DOHH2 (cell line): Measurements from ENCODE around the gene CNTN1.

Source experiments
- H3F3A ChIP-seq: fragments of 200-600 bp; sonication (generic), shearing (Covaris generic); 2 replicates; pipeline ENCODE4 v1.6.0; 2016; ENCODE audit warnings: antibody characterized with exemption, mild to moderate bottlenecking; ENCODE audit not compliant: control insufficient read depth, insufficient read depth
- H3K27ac ChIP-seq: fragments of 200-600 bp; sonication (generic); 2 replicates; pipeline ENCODE4 v1.5.1; 2014; ENCODE audit warnings: low read depth, mild to moderate bottlenecking, low read length, moderate library complexity
- H3K27me3 ChIP-seq: fragments of 200-600 bp; sonication (generic); 2 replicates; pipeline ENCODE4 v1.6.1; 2014; ENCODE audit warnings: mild to moderate bottlenecking, low read length, mixed read lengths; ENCODE audit not compliant: control insufficient read depth
- H3K36me3 ChIP-seq: fragments of 200-600 bp; sonication (generic); 2 replicates; pipeline ENCODE4 v1.6.1; 2014; ENCODE audit warnings: mild to moderate bottlenecking, low read length, moderate library complexity, mixed read lengths; ENCODE audit not compliant: control insufficient read depth
- H3K4me1 ChIP-seq: fragments of 200-600 bp; sonication (generic); 2 replicates; pipeline ENCODE4 v1.6.1; 2014; ENCODE audit warnings: mild to moderate bottlenecking, low read length, mixed read lengths; ENCODE audit not compliant: control insufficient read depth
- H3K4me2 ChIP-seq: fragments of 200-600 bp; sonication (generic); 2 replicates; pipeline ENCODE4 v1.6.0; 2014; ENCODE audit warnings: mild to moderate bottlenecking, low read length, moderate library complexity
- H3K4me3 ChIP-seq: fragments of 200-600 bp; sonication (generic); 2 replicates; pipeline ENCODE4 v1.5.1; 2014; ENCODE audit warnings: mild to moderate bottlenecking, low read length, mixed read lengths
- H3K79me2 ChIP-seq: fragments of 200-600 bp; sonication (generic); 2 replicates; pipeline ENCODE4 v1.6.1; 2014; ENCODE audit warnings: mild to moderate bottlenecking, low read length, mixed read lengths; ENCODE audit not compliant: control insufficient read depth
- H3K9me2 ChIP-seq: fragments of 200-600 bp; sonication (generic); replicated peaks from 2 replicates; pipeline ENCODE4 v1.6.1; 2014; ENCODE audit warnings: mild to moderate bottlenecking, low read length, mixed read lengths; ENCODE audit not compliant: control insufficient read depth
- H3K9me3 ChIP-seq: fragments of 200-600 bp; sonication (generic); 2 replicates; pipeline ENCODE4 v1.6.1; 2014; ENCODE audit warnings: antibody characterized with exemption, low read length, mixed read lengths; ENCODE audit not compliant: control insufficient read depth, insufficient read depth
- H4K20me1 ChIP-seq: fragments of 200-600 bp; sonication (generic); 2 replicates; pipeline ENCODE4 v1.6.0; 2014; ENCODE audit warnings: low read depth, mild to moderate bottlenecking, antibody characterized with exemption, low read length, moderate library complexity; ENCODE audit not compliant: control insufficient read depth, insufficient read depth
- EZH2phosphoT487 ChIP-seq: fragments of 200-600 bp; sonication (generic); IDR thresholded peaks from 2 replicates; pipeline ENCODE4 v1.6.1; 2017; ENCODE audit warnings: borderline replicate concordance, mild to moderate bottlenecking, antibody characterized with exemption, low read length, moderate library complexity, mixed read lengths
- TF ChIP-seq, protein P1 (sequence below): fragments of 200-600 bp; sonication (generic); IDR thresholded peaks from one replicate; pipeline ENCODE4 v1.5.1; 2014; ENCODE audit warnings: antibody characterized with exemption, mild to moderate bottlenecking, low read depth, low read length; ENCODE audit not compliant: poor library complexity, severe bottlenecking

CNTN1 gene

DNA sequence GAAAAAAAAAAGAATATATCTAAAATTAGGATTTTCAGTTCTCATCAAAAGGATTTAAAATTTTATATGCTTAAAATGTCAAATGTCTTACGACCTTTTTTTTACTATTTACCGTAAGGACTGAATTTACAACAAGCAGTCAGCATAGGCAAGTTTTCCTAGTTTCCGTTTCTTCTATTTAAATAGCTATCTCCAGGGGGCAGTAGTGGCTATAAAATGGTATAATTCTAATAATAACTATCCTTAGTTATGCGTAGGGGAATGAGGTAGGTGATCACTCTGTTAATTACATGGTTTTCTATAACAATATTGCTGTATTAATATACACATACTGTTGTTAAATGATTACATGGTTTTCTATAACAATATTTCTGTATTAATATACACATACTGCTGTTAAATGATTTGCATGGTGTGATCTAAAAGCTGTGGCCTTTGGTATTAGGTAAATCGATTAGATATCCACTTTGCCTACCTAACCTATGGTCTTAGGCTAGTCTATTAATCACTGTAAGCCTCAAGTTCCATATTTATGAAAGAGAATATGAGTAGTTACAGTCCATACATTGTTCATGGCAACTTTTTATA lies 278.2 kb downstream of the CNTN1 start:
- TF ChIP-seq, protein P1, sequence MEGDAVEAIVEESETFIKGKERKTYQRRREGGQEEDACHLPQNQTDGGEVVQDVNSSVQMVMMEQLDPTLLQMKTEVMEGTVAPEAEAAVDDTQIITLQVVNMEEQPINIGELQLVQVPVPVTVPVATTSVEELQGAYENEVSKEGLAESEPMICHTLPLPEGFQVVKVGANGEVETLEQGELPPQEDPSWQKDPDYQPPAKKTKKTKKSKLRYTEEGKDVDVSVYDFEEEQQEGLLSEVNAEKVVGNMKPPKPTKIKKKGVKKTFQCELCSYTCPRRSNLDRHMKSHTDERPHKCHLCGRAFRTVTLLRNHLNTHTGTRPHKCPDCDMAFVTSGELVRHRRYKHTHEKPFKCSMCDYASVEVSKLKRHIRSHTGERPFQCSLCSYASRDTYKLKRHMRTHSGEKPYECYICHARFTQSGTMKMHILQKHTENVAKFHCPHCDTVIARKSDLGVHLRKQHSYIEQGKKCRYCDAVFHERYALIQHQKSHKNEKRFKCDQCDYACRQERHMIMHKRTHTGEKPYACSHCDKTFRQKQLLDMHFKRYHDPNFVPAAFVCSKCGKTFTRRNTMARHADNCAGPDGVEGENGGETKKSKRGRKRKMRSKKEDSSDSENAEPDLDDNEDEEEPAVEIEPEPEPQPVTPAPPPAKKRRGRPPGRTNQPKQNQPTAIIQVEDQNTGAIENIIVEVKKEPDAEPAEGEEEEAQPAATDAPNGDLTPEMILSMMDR = peak; percentile 8
- no peak for TF ChIP-seq EZH2phosphoT487
- Histone ChIP-seq H3K9me2 (no peaks in the 10 kb centered on the region), H3K4me3 (no peak overlapping the region), H3K27me3 (no peaks in the 10 kb centered on the region), H4K20me1 (no peaks in the 10 kb centered on the region), H3K27ac (no peak overlapping the region), H3K4me2 (no peak overlapping the region), H3K9me3 (no peaks in the 10 kb centered on the region), H3K4me1 (no peaks in the 10 kb centered on the region), H3K36me3 (no peaks in the 10 kb centered on the region), H3K79me2 (no peaks in the 10 kb centered on the region), H3F3A (no peaks in the 10 kb centered on the region)

DNA sequence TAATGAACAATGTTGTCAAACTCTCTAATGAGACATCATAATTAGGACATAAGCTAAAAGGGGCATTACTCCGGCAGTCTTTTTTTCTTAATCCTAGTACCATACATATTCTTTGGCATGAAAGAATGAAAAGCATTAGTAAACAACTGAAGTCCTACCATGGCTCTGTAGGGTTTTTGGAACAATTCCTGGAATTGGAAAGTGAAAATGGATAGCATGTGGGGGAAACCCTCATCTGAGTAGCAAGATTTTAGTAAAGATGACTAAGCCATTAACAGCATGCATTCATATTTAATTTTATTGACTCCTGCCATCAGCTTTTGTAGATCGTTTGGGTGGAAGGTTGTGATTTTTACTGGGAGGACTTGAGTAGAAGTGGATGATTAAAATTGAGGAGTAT lies 279.7 kb downstream of the CNTN1 start:
- TF ChIP-seq, protein P1 = no peak
- TF ChIP-seq EZH2phosphoT487 = no peak
- H3K4me2 ChIP-seq = no peak overlapping the region
- H3F3A ChIP-seq = no peaks in the 10 kb centered on the region
- H3K27me3 ChIP-seq = no peaks in the 10 kb centered on the region
- no peaks in the 10 kb centered on the region for H3K9me3 ChIP-seq
- H3K36me3 ChIP-seq = no peaks in the 10 kb centered on the region
- no peaks in the 10 kb centered on the region for H3K79me2 ChIP-seq
- no peaks in the 10 kb centered on the region for H4K20me1 ChIP-seq
- no peak overlapping the region for H3K27ac ChIP-seq
- H3K4me1 ChIP-seq = no peaks in the 10 kb centered on the region
- no peak overlapping the region for H3K4me3 ChIP-seq
- H3K9me2 ChIP-seq = no peaks in the 10 kb centered on the region

DNA sequence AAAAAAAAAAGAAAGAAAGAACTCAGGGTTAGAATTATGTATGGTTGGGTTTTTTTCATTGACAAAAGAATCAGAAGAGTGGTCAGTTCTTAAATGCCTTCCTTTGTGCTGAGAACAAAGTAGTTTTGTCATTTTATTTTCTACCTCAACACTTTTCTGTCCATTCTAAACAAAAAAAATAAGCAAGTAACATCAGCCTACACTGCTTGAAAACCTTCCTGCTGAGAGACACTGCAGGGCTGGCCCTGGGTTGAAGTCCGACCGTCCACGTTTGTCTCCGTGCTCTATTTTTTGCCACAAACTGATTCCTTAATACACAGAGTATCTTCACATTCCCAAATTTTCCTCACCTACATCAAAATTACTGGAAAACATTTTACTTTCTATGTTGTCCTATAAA lies 284.3 kb downstream of the CNTN1 start:
- no peak overlapping the region for H3K4me3 ChIP-seq
- H3K27me3 ChIP-seq = no peaks in the 10 kb centered on the region
- H3K4me2 ChIP-seq = no peak overlapping the region
- no peaks in the 10 kb centered on the region for H3K9me3 ChIP-seq
- H3K36me3 ChIP-seq = no peaks in the 10 kb centered on the region
- H3K4me1 ChIP-seq = no peaks in the 10 kb centered on the region
- H3F3A ChIP-seq = no peaks in the 10 kb centered on the region
- H3K79me2 ChIP-seq = no peaks in the 10 kb centered on the region
- H3K9me2 ChIP-seq = no peaks in the 10 kb centered on the region
- TF ChIP-seq EZH2phosphoT487 = no peak
- TF ChIP-seq, protein P1 = no peak
- H3K27ac ChIP-seq = no peak overlapping the region
- no peaks in the 10 kb centered on the region for H4K20me1 ChIP-seq
